DND-41 (cell line): ENCODE results near the gene KCTD3.

ENCODE experiments used
- ATAC-seq: fragments of 200-7000 bp; cut with Tn5 transposase; 3 replicates; pipeline ENCODE4 v1.9.1; 2021; ENCODE audit warnings: low read depth; ENCODE audit not compliant: insufficient read depth
- DNase-seq: peaks from one replicate; pipeline ENCODE4 v3.0.0-alpha.2; 2020
- H2AFZ ChIP-seq: 2 replicates; pipeline ENCODE4 v1.6.0; 2012; ENCODE audit warnings: low read depth, low read length
- H3K27ac ChIP-seq: 2 replicates; pipeline ENCODE4 v1.5.1; 2012; ENCODE audit warnings: low read length, inconsistent platforms
- H3K27me3 ChIP-seq: fragments of 200-600 bp; sonication (generic); 2 replicates; pipeline ENCODE4 v1.6.0; 2012; ENCODE audit warnings: low read length, mild to moderate bottlenecking, inconsistent platforms; ENCODE audit not compliant: insufficient read depth, poor library complexity
- H3K36me3 ChIP-seq: 2 replicates; pipeline ENCODE4 v1.5.1; 2012; ENCODE audit warnings: low read length, inconsistent platforms; ENCODE audit not compliant: insufficient read depth
- H3K4me1 ChIP-seq: 2 replicates; pipeline ENCODE4 v1.5.1; 2012; ENCODE audit warnings: mild to moderate bottlenecking, low read length; ENCODE audit not compliant: insufficient read depth
- H3K4me2 ChIP-seq: 2 replicates; pipeline ENCODE4 v1.6.0; 2012; ENCODE audit warnings: mild to moderate bottlenecking, moderate library complexity, low read length, inconsistent platforms; ENCODE audit not compliant: insufficient read depth
- H3K4me3 ChIP-seq, 2 experiments: fragments of 200-600 bp in 1 of 2; shearing (Covaris generic) in 1 of 2; 2 replicates each; pipeline ENCODE4 v1.5.1; 2012 to 2016; ENCODE audit warnings: inconsistent platforms in 2 of 2, low read length in 2 of 2, mild to moderate bottlenecking in 2 of 2, low read depth in 1 of 2, moderate library complexity in 1 of 2
- H3K79me2 ChIP-seq: 2 replicates; pipeline ENCODE4 v1.6.0; 2012; ENCODE audit warnings: low read length, inconsistent platforms; ENCODE audit not compliant: insufficient read depth
- H3K9ac ChIP-seq: 2 replicates; pipeline ENCODE4 v1.6.0; 2012; ENCODE audit warnings: low read depth, mild to moderate bottlenecking, inconsistent platforms, low read length, moderate library complexity
- H3K9me3 ChIP-seq: 2 replicates; pipeline ENCODE4 v1.5.1; 2012; ENCODE audit warnings: low read length, moderate library complexity, mild to moderate bottlenecking, inconsistent platforms; ENCODE audit not compliant: insufficient read depth, severe bottlenecking
- H4K20me1 ChIP-seq: 2 replicates; pipeline ENCODE4 v1.6.0; 2012; ENCODE audit warnings: low read length; ENCODE audit not compliant: insufficient read depth
- EZH2 ChIP-seq: IDR thresholded peaks from 3 replicates; pipeline ENCODE4 v1.6.1; 2012; ENCODE audit warnings: borderline replicate concordance, low read depth, mild to moderate bottlenecking, moderate library complexity, low read length, inconsistent platforms; ENCODE audit not compliant: severe bottlenecking
- TF ChIP-seq, protein P1 (sequence below): IDR thresholded peaks from 2 replicates; pipeline ENCODE4 v1.5.1; 2012; ENCODE audit warnings: borderline replicate concordance, low read length, moderate library complexity, mild to moderate bottlenecking; ENCODE audit not compliant: poor library complexity, severe bottlenecking; ENCODE audit errors: extremely low read depth

Gene KCTD3

DNA sequence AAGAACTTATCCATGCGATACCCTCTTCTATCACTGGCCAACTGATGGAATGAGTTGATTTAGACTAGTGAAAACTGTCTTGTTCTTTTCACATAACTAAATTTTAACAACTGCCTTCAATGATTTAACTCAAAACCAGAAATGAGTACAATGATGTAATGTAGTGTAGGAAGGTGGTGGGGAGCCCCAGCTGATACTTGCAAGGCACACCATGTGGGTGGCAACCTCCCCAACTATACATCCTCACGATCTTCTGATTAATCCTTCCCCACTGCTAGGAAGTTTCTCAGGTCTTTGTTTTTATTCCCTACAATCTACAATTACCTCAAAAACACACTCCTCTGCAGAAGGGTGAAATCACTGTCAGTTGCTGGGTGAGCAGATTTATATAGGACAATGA lies 100.7 kb downstream of the KCTD3 start:
- no peaks in the 10 kb centered on the region for H3K79me2 ChIP-seq
- TF ChIP-seq, protein P1, sequence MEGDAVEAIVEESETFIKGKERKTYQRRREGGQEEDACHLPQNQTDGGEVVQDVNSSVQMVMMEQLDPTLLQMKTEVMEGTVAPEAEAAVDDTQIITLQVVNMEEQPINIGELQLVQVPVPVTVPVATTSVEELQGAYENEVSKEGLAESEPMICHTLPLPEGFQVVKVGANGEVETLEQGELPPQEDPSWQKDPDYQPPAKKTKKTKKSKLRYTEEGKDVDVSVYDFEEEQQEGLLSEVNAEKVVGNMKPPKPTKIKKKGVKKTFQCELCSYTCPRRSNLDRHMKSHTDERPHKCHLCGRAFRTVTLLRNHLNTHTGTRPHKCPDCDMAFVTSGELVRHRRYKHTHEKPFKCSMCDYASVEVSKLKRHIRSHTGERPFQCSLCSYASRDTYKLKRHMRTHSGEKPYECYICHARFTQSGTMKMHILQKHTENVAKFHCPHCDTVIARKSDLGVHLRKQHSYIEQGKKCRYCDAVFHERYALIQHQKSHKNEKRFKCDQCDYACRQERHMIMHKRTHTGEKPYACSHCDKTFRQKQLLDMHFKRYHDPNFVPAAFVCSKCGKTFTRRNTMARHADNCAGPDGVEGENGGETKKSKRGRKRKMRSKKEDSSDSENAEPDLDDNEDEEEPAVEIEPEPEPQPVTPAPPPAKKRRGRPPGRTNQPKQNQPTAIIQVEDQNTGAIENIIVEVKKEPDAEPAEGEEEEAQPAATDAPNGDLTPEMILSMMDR, result no peak
- no peak for TF ChIP-seq EZH2
- H3K4me3 ChIP-seq, result no peak overlapping the region
- no peaks in the 10 kb centered on the region for H3K27me3 ChIP-seq
- DNase-seq (no peak), ATAC-seq (no peak)
- no peaks in the 10 kb centered on the region for H3K36me3 ChIP-seq
- no peak overlapping the region for H3K27ac ChIP-seq
- no peak overlapping the region for H2AFZ ChIP-seq
- H4K20me1 ChIP-seq, result no peaks in the 10 kb centered on the region
- H3K4me1 ChIP-seq, result no peaks in the 10 kb centered on the region
- H3K4me2 ChIP-seq, result no peak overlapping the region
- H3K9ac ChIP-seq, result no peak overlapping the region
- H3K9me3 ChIP-seq, result no peaks in the 10 kb centered on the region

DNA sequence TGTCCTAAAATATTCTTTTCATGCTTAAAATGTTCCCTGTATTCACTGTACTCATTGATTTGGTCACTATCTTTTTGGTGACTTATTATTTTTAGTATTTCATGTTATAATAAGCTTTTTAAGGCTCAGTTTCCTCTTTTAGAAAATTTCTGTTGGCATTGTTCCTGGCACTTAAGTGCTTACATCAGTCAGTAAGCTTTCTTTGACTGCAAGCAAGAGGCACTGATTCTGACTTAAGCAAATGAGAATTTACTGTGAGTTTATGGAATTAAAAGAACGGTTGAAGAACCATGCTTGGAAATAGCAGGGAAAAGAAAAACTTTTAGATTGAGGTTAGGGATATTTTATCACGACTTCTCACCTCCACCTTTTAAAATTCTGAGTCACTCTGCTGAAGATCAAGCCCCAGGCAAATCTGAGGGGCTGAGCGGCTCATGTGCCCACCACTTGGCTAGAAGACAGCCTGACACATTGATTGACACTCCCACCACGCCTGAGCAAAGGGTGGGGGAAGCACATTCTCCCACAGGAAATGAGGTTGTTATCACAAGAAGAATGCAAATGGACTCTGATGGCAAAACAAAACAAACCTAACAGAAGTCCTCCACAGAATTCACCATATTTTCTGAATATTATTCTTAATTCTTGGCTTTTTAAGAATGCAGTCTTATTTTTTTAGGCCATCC lies 102.8 kb downstream of the KCTD3 start:
- H3K4me2 ChIP-seq, result no peak overlapping the region
- TF ChIP-seq, protein P1, result no peak
- no peak for TF ChIP-seq EZH2
- no peaks in the 10 kb centered on the region for H3K9me3 ChIP-seq
- no peaks in the 10 kb centered on the region for H3K36me3 ChIP-seq
- no peak overlapping the region for H2AFZ ChIP-seq
- H3K79me2 ChIP-seq, result no peaks in the 10 kb centered on the region
- no peak overlapping the region for H3K4me3 ChIP-seq
- no peak for ATAC-seq
- H3K27ac ChIP-seq, result no peak overlapping the region
- H3K9ac ChIP-seq, result no peak overlapping the region
- H3K27me3 ChIP-seq, result no peaks in the 10 kb centered on the region
- H3K4me1 ChIP-seq, result no peaks in the 10 kb centered on the region
- H4K20me1 ChIP-seq, result no peaks in the 10 kb centered on the region
- no peak for DNase-seq
